ENCODE results near the gene ING3.

DNA sequence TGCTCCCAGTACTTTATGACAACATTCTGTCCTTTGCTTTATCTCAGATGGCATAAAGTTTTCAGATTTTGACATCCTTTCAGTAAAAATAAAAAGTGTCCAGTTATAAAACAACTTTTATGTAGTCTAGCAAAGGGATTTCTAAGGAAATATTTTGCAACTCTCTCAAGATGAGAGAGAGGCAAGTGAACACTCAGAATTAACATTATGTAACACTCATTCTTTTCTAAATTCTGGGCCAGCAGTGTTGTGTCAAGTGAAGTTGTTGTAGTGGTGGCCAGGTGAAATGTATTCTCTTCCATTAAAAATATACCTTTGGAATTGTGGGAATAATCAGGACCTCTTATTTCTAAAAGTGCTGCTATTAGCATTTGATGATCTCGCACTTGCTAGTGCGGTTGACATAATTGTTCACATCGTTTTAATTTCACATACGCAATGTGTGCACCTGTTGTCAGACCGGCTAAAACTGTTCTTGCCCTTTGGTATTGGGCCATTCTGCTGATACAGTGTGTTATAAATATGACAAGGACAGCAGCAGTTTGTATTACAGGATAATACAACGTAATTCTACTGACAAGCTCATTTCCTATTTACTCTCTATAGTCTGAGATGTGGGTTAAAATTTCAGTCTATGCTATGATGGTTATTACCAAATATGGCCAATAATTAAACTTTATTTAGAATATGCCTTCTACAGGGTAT lies 61.7 kb downstream of the ING3 start:
- TF ChIP-seq POLR2AphosphoS5 (IDR thresholded peaks at IDR 0.05; ENCODE audit: insufficient read depth in 1 of 2, low read depth in 1 of 2), result no peak
- TF ChIP-seq, protein P1, sequence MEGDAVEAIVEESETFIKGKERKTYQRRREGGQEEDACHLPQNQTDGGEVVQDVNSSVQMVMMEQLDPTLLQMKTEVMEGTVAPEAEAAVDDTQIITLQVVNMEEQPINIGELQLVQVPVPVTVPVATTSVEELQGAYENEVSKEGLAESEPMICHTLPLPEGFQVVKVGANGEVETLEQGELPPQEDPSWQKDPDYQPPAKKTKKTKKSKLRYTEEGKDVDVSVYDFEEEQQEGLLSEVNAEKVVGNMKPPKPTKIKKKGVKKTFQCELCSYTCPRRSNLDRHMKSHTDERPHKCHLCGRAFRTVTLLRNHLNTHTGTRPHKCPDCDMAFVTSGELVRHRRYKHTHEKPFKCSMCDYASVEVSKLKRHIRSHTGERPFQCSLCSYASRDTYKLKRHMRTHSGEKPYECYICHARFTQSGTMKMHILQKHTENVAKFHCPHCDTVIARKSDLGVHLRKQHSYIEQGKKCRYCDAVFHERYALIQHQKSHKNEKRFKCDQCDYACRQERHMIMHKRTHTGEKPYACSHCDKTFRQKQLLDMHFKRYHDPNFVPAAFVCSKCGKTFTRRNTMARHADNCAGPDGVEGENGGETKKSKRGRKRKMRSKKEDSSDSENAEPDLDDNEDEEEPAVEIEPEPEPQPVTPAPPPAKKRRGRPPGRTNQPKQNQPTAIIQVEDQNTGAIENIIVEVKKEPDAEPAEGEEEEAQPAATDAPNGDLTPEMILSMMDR (IDR thresholded peaks at IDR 0.05), result no peak

All from vagina (tissue), 2 donors.